GM21447 (cell line): ENCODE measurements around the gene ASB3.
"Not testable (repeated sequence)": the region's sequence is repeated elsewhere in the genome, so short reads cannot be mapped to it uniquely, and the experiment has no call there.

Experiments used
- ATAC-seq: cut with Tn5 transposase; IDR thresholded peaks from one replicate; pipeline ENCODE4 v1.9.1; 2021; ENCODE audit not compliant: unreplicated experiment

Gene ASB3

DNA sequence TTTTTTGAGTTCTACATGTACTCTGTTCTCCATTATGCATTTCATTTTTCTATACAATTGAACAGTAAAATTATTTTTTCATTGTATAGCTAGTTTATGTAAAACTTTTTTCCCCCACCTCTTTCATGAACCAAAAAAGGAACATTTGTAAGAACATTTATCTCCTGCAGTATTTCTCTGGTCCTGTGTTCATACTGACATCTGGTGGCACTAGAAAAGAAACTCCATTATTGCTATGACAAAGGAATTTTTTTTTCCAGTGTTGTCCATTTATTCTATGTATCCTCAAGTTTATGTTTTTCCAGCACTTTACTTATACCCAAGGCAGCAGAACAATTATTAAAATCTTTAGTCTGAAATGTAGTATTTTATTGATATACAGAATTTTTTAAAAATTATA lies 46.6 kb downstream of the ASB3 start:
- ATAC-seq, result no peak

GRCh38 chr2:53739032-53739431 lies 47.7 kb downstream of the ASB3 start:
- ATAC-seq, result no peak

DNA sequence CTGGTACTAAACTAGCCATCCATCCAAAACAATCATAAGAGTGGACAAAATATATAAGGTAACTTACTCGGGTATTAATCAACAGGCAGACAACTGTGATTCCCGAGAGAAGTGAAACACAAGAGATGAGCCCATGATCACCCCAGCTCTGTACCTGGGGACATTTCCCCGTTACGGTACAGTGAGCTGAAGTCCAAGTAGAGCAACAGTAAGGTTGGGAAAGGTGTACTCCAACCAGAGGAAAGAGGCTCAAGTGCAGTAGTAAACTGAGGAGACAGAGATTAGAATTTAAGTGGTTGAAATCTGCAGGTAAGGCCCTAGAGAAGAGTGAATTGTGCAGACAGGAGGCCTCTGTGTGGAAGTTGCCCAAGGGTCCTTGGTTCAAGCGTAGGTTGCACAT lies 49.7 kb downstream of the ASB3 start:
- ATAC-seq, result no peak

GRCh38 chr2:53729143-53729762 lies 57.5 kb downstream of the ASB3 start:
- no peak for ATAC-seq

DNA sequence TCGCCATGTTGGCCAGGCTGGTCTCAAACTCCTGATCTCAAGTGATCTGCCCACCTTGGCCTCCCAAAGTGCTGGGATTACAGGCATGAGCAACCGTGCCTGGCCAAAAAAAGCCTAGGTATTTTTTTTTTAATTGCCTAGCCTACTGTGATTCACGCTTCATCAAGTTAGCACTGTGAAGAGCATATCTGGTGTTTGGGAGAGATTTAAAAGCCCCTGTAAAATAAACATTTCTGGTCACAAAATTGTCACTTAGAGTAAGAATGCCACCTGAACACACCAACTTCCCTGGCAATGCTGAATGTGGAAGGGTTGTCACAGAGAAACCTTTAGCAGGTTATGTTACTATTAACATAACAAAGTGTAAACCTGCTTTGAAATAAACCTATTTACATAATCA lies 58.8 kb downstream of the ASB3 start:
- no peak for ATAC-seq

DNA sequence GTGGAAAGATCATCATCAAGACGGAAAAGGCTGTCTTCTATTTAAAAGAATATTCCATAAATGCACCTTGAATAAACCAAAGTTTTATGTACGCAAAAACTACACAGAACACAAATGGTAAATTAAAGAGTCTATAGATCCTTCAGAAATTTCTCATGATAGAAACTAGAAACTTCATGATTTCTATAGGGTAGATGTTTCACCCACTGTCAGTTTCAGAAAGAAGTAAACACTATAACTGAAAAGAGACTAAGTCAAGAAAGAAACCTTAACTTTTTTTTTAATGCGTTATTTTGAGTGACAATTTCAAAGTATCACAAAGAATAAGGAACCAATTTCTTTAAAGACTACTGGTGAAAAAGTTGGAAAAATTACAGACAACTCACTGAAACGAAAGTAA lies 61.1 kb downstream of the ASB3 start:
- ATAC-seq, result no peak

- no peak for ATAC-seq
Observed at GRCh38 chr2:53724536-53724935, 62.2 kb downstream of the ASB3 start.

GRCh38 chr2:53720944-53721343 lies 65.8 kb downstream of the ASB3 start:
- not testable (repeated sequence) for ATAC-seq

GRCh38 chr2:53715568-53715967 lies 71.2 kb downstream of the ASB3 start:
- no peak for ATAC-seq

DNA sequence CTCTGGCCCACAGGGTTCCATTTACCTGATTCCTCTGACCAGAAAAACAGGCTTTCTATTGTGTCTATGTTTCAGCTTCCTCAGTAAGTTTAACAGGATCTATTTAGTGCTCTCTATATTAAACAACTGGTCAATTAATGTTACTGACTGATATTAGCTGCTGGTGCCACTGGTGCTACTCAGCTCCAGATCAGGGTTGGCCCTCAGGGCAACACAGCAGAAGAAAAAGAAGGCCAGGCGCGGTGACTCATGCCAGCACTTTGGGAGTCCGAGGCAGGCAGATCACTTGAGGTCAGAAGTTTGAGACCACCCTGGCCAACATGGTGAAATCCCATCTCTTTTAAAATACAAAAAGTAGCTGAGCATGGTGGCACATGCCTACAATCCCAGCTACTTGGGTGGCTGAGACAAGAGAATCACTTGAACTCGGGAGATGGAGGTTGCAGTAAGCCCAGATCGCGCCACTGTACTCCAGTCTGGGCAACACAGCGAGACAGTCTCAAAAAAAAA lies 75.4 kb downstream of the ASB3 start:
- ATAC-seq, result no peak

DNA sequence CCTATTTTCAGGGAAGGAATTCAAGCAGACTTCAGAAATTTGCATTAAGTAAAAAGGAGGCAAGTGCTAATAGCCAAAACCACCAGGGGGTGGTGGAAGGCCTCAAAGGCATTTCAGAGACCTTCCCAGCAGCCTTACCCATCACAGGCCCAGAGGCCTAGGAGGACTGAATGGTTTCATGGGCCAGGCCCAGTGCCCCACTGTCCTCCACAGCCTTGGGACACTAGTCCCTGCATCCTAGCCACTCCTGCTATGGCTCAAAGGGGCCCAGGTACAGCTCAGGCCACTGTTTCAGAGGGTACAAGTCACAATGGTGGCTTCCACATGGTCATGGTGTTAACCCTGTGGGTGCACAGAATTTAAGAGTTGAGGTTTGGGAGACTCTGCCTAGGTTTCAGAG lies 77.8 kb downstream of the ASB3 start:
- no peak for ATAC-seq

- ATAC-seq, result no peak
Observed at GRCh38 chr2:53701221-53701620, 85.5 kb downstream of the ASB3 start.

DNA sequence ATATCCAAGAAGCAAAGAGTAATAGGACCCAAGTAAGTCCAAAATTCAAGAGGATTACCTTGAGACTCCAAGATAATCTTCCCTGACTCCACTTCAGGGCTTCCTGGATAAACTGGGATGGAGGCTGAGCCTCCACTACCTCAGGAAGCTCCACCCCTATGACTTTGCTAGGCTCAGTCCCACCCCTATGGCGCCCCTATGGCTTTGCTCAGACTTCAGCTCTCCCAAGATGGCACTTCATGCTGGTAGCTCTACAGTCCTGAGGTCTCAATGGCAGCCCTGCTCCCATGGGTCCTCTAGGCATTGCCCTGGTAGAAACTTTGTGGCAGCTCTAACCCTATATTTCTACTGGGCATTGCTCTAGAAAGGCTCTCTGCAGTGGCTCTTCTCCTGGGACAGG lies 89.1 kb downstream of the ASB3 start:
- ATAC-seq, result no peak

DNA sequence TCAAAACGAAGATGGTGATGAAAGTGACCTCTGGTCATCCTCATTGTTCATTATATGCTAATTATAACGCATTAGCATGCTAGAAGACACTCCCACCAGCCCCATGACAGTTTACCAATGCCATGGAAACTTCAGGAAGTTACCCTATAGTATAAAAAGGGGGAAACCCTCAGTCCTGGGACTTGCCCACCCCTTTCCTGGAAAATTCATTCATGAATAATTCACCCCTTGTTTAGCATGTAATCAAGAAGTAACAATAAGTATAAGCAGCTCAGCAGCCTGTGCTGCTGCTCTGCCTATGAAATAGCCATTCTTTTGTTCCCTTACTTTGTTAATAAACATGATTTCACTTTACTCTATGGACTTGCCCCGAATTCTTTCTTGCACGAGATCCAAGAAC lies 89.7 kb downstream of the ASB3 start:
- ATAC-seq, result no peak

GRCh38 chr2:53695575-53695974 lies 91.2 kb downstream of the ASB3 start:
- ATAC-seq, result no peak

DNA sequence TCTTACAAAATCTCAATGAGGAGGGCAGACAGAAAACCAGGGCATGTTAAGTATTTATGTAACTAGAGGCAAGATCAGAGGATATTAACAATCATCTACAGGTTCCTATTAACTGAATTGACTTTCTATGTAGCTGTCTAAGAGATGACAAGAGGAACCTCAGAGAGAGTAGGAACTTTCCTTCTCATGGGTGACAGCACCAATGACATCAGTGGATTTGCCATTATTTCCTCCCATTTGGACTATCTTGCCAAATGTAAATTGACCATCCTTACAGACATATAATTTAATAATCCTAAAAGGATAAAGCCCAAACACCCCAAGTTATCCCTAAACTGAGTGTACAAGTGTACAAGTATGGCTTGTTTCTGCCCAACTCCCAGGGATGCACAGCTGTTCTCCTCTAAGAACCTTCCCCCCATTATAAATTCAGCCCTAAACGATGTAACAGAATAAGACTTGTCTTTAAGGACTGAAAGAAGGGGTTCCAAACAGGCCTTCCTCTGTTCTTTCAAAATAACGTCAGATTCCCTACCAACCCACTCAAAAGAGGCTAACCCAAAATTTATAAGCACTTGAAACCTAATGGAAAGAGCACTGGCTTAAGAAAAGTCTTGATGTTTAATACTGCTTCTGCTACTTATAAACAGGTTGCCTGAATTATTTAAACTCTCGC lies 92.5 kb downstream of the ASB3 start:
- ATAC-seq, result no peak

DNA sequence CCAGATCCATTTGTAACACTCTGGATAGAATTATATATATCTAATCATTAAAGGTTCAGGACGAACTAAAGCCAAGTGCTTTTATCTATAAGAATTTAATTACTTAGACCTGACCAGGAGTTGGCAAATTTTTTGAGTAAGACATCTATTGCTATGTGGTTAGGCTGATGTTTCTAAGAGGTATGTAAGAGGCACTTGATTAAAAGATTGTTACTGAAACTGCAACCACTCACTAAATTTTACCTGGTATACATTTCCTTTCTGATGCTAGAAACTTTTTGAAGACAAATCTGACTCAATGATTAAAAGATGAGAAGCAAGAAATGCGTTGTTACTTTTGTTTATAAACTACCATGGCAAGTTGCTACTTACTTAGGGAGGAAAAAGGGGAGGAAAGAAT lies 95.9 kb downstream of the ASB3 start:
- no peak for ATAC-seq

GRCh38 chr2:53672881-53673522 lies 113.8 kb downstream of the ASB3 start:
- ATAC-seq, result no peak

DNA sequence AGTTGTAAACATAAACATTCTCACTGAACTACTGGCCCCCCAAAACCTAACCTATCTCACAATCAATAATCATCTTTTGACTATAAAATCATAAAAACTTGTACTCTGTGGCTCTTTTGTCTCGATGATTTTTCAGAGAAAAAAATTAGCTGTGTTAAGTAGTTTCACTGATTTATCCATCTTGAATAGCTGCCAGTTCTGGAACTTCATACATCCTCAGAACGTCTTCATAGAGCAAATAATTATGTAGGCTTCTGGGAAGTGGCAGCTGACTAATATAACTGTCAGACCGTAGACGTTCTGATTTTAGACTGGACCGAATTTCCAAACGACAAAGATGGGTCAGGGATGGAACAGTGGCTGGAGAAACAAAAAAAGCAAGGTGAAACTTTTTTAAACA lies 116.4 kb downstream of the ASB3 start:
- no peak for ATAC-seq

DNA sequence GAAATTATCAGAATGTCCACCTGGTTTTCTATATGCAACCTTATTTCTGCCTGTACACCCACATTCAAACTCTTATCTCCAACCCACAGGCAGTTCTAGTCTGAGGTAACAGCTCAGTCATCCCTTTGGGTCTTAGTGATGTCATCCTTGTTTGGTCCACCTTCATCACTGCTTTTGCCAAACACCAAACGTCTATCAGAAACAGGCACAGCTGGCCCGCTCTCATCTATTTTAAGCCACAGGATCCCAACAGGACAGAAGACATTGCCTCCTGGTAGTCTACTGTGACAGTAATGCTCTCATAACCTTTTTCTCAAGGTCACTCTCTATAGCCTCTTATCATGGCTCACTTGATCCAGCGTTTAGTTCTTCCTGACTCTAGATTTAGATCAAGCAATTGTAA lies 118.1 kb downstream of the ASB3 start:
- no peak for ATAC-seq

GRCh38 chr2:53667130-53667529 lies 119.6 kb downstream of the ASB3 start:
- not testable (repeated sequence) for ATAC-seq

- no peak for ATAC-seq
Observed at GRCh38 chr2:53660886-53661285, 125.9 kb downstream of the ASB3 start.
